Heart left ventricle (tissue), 16 donors: ENCODE data around the gene LY6G5B. TPM values are rescaled to one million over a fixed set of nuclear protein-coding genes. Genes with fewer than 3 reads are reported as not detected.

Experiments used
- ATAC-seq, 4 donors: fragments of 200-7000 bp; cut with Tn5 transposase; one replicate each; pipeline ENCODE4 v1.9.1; 2020 to 2022; ENCODE audit warnings: moderate library complexity in 4 of 4, mild to moderate bottlenecking in 3 of 4, moderate number of reproducible peaks in 1 of 4
- DNase-seq, 5 donors: peaks; one replicate each; pipeline ENCODE4 v3.0.0-alpha.2; 2020
- H3K27ac ChIP-seq, 12 donors: fragments of 200-600 bp; sonication (generic) in 4 of 12; one replicate each; pipeline versions ENCODE4 v1.5.0 to v1.8.0; 2016 to 2022; ENCODE audit warnings: mild to moderate bottlenecking in 2 of 12
- H3K27me3 ChIP-seq, 9 donors: fragments of 200-600 bp; sonication (generic) in 2 of 9; one replicate each; pipeline versions ENCODE4 v1.5.1 to v1.8.0; 2016 to 2022; ENCODE audit warnings: mild to moderate bottlenecking in 3 of 9
- H3K36me3 ChIP-seq, 9 donors: fragments of 200-600 bp; sonication (generic) in 2 of 9; one replicate each; pipeline versions ENCODE4 v1.5.0 to v1.8.0; 2018 to 2022; ENCODE audit warnings: mild to moderate bottlenecking in 2 of 9
- H3K4me1 ChIP-seq, 12 donors: fragments of 200-600 bp; sonication (generic) in 4 of 12; one replicate each; pipeline versions ENCODE4 v1.5.0 to v1.8.0; 2016 to 2022; ENCODE audit warnings: mild to moderate bottlenecking in 3 of 12
- H3K4me3 ChIP-seq, 12 donors: fragments of 200-600 bp; sonication (generic) in 4 of 12; one replicate each; pipeline versions ENCODE4 v1.5.0 to v1.8.0; 2017 to 2022; ENCODE audit warnings: mild to moderate bottlenecking in 9 of 12, moderate library complexity in 4 of 12
- H3K9me3 ChIP-seq, 12 donors: fragments of 200-600 bp; sonication (generic) in 4 of 12; one replicate each; pipeline versions ENCODE4 v1.5.0 to v1.8.0; 2016 to 2022; ENCODE audit warnings: mild to moderate bottlenecking in 1 of 12
- POLR2A ChIP-seq, 2 donors: fragments of 450-650 bp; IDR thresholded peaks; one replicate each; pipeline ENCODE4 v1.6.1; 2017; ENCODE audit warnings: antibody characterized with exemption in 2 of 2, mild to moderate bottlenecking in 2 of 2, moderate library complexity in 2 of 2
- WGBS, 4 donors: extraction: QIAGEN DNeasy Blood & Tissue Kit in 2 of 4; methylation state at CpG; one replicate each; pipeline versions ENCODE4 v1.1.5 to v1.1.7; 2013 to 2018; 5-methylcytosine and 5-hydroxymethylcytosine counted together
- intact Hi-C, 10 donors: fragments of 100-400 bp; cut with DNase I; formaldehyde crosslinking; loops; one replicate each; pipeline versions ENCODE4 v1.11.1 to v1.14.2; 2022
- polyA plus RNA-seq, 2 donors: library from polyadenylated mRNA; stranded (reverse); fragments of 200-250 nt; gene quantifications; one replicate each; pipeline ENCODE4 v1.2.3, GENCODE V29; 2013
- total RNA-seq, 9 donors: library from RNA; depleted of rRNA in 2 of 9; stranded (reverse); fragments of >200 nt in 2 of 9; fragmentation: NEBNext Ultra II Directional in 3 of 9; extraction: Animal tissue kit (Norgen Biotek cat#: 25700) in 3 of 9; gene quantifications; one replicate each; pipeline versions ENCODE4 v1.1.0 to v1.2.4, GENCODE V29; 2016 to 2023
- TF ChIP-seq, protein P1 (sequence below), 12 donors: fragments of 200-600 bp; sonication (generic) in 4 of 12; IDR thresholded peaks; one replicate each; pipeline versions ENCODE4 v1.5.0 to v1.8.0; 2018 to 2022; ENCODE audit warnings: antibody characterized with exemption in 12 of 12, mild to moderate bottlenecking in 5 of 12
- donor health status: ischemic (EF 13 %, LVEDD 7.1; RV severe dilation, severe dysfunction).
- donor health status: healthy with polysubstance abuse.
- donor health status: DM: no; HTN: yes; CAD: no.
- donor health status: DM: no; HTN: no; CAD: no.
- donor health status: ischemic (EF 25% LVEDD 6.9; RV normal size, moderate dysfunction).
- donor health status: ischemic (EF 25% LVEDD 5.7; RV mildly dilated, moderate dysfunction).
- donor health status: healthy.
- donor health status: DM: yes; HTN: yes; CAD: no.
- donor health status: ischemic (EF 35%, LVEDD 5.7; RV mildly dilated, moderate dysfunction).
- donor health status: nonischemic (EF 11% LVEDD 7.7; RV severe dilation, severe dysfunction).
- donor health status: DM: yes; HTN: yes; CAD: no.
- donor health status: PGD.
- donor health status: ischemic (EF 29% LVEDD 5.4; RV normal size, mild dysfunction).
- donor health status: nonischemic (EF 23%, LVEDD 6.1; RV moderate dilation, normal function).

The LY6G5B gene
- total and polyA plus RNA-seq, 11 donors = 1.4 to 12.0 (median 4.6) TPM

DNA sequence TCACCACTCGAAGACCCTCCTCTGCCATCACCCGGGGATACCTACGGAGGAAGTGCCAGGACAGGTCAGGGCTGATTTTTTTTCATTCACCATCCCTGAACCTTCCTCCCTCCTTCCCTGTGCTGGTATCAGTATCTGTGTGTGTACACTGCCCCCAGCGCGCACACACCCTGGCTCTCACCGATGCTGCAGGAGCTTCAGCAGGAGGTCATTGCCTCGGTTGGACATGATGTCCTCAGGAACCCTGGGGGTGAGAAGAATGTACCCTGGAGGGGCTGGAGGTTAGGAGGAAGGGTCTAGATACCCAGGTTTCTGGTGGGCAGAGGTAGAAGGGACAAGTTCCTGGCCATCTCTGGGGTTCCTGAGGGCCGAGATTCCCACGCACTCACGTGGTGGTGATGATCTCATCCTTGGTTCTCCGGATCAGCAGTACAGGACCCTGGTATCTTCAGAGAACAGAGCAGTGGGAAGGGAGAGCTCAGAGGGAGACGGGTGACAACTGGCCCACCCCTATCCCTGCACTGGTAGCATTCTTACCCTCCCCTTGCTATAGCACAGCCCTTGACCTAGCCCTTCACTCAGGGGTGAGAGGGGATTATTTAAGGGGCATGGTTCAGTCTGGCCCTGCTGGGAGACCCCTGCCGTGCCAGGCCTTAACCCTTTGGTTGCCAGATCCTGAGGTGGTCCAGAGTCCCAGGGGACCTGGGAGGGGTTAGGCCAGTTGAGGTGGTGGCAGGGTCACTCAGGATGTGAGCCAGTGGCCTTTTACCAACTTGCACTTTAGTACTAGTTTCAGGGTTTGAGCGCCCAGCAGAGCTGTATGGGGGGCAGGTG lies 18.3 kb downstream of the LY6G5B start:
- DNase-seq (peak in 1 of 5 donors; percentile 55), ATAC-seq (no peak)
- Histone ChIP-seq H3K4me1 (peaks cover 0 to 5% (median 0%) of the 10 kb centered on the region in 12 donors), H3K27me3 (no peaks in the 10 kb centered on the region), H3K9me3 (no peaks in the 10 kb centered on the region), H3K36me3 (peaks cover 0 to 90% (median 80%) of the 10 kb centered on the region in 9 donors), H3K4me3 (no peak overlapping the region), H3K27ac (no peak overlapping the region)
- WGBS, 4 donors = 79 to 84% (median 81%) methylated on average over 14 of the region's 14 CpGs
- intact Hi-C loops = loop anchor here in 4 of 10 donors (10.0 kb wide), 3 partner anchors 77 to 267 kb away; partner anchors contain the start of genes NELFE (in 3 of the 4), SKIC2 (in 3 of the 4), NEU1 (in 1 of the 4) and SAPCD1 (in 1 of the 4)
- TF ChIP-seq POLR2A (IDR thresholded peaks at IDR 0.05) = no peak
- TF ChIP-seq, protein P1, sequence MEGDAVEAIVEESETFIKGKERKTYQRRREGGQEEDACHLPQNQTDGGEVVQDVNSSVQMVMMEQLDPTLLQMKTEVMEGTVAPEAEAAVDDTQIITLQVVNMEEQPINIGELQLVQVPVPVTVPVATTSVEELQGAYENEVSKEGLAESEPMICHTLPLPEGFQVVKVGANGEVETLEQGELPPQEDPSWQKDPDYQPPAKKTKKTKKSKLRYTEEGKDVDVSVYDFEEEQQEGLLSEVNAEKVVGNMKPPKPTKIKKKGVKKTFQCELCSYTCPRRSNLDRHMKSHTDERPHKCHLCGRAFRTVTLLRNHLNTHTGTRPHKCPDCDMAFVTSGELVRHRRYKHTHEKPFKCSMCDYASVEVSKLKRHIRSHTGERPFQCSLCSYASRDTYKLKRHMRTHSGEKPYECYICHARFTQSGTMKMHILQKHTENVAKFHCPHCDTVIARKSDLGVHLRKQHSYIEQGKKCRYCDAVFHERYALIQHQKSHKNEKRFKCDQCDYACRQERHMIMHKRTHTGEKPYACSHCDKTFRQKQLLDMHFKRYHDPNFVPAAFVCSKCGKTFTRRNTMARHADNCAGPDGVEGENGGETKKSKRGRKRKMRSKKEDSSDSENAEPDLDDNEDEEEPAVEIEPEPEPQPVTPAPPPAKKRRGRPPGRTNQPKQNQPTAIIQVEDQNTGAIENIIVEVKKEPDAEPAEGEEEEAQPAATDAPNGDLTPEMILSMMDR (IDR thresholded peaks at IDR 0.05) = no peak

GRCh38 chr6:31689249-31690110 lies 19.7 kb downstream of the LY6G5B start:
- 76 to 83% (median 80%) methylated on average over 11 of the region's 11 CpGs for WGBS, 4 donors
- intact Hi-C loops = loop anchor here in 4 of 10 donors (10.0 kb wide), 3 partner anchors 75 to 265 kb away; partner anchors contain the start of genes NELFE (in 3 of the 4), SKIC2 (in 3 of the 4), NEU1 (in 1 of the 4) and SAPCD1 (in 1 of the 4)
- Histone ChIP-seq H3K4me3 (no peak overlapping the region), H3K27me3 (no peaks in the 10 kb centered on the region), H3K27ac (no peak overlapping the region), H3K36me3 (peaks cover 0 to 96% (median 92%) of the 10 kb centered on the region in 9 donors), H3K4me1 (peaks cover 0 to 5% (median 0%) of the 10 kb centered on the region in 12 donors), H3K9me3 (no peaks in the 10 kb centered on the region)
- TF ChIP-seq, protein P1 (IDR thresholded peaks at IDR 0.05) = peak in 5 of 12 donors; percentile 9 to 39 (median 29)
- no peak for TF ChIP-seq POLR2A (IDR thresholded peaks at IDR 0.05)
- DNase-seq = peak in 1 of 5 donors; percentile 36
- no peak for ATAC-seq

GRCh38 chr6:31690231-31691077 lies 20.7 kb downstream of the LY6G5B start:
- WGBS, 4 donors = 47 to 72% (median 57%) methylated on average over 9 to 10 of the region's 10 CpGs
- DNase-seq (peak in 1 of 5 donors; percentile 22), ATAC-seq (peak in 2 of 4 donors; percentile 15 to 45)
- Histone ChIP-seq H3K9me3 (no peaks in the 10 kb centered on the region), H3K4me3 (no peak overlapping the region), H3K36me3 (peaks cover 0 to 100% (median 99%) of the 10 kb centered on the region in 9 donors), H3K27me3 (no peaks in the 10 kb centered on the region), H3K27ac (no peak overlapping the region), H3K4me1 (peaks cover 0 to 5% (median 0%) of the 10 kb centered on the region in 12 donors)
- TF ChIP-seq, protein P1 (IDR thresholded peaks at IDR 0.05) = no peak
- TF ChIP-seq POLR2A (IDR thresholded peaks at IDR 0.05) = no peak
- intact Hi-C loops = no loop called here
